ENCODE results near the gene CCDC28A.

GRCh38 chr6:138809677-138810076 is 36.1 kb downstream of the CCDC28A start:
- no peak for TF ChIP-seq CTCF (IDR thresholded peaks at IDR 0.05 in 8 of 11, conservative IDR thresholded peaks at IDR 0.05 in 3 of 11)
- TF ChIP-seq POLR2AphosphoS5 (IDR thresholded peaks at IDR 0.05): no peak
- TF ChIP-seq POLR2A (IDR thresholded peaks at IDR 0.05): no peak

Measured in spleen (tissue), 7 donors.